ENCODE data around the gene TRPV5.

Gene TRPV5

DNA sequence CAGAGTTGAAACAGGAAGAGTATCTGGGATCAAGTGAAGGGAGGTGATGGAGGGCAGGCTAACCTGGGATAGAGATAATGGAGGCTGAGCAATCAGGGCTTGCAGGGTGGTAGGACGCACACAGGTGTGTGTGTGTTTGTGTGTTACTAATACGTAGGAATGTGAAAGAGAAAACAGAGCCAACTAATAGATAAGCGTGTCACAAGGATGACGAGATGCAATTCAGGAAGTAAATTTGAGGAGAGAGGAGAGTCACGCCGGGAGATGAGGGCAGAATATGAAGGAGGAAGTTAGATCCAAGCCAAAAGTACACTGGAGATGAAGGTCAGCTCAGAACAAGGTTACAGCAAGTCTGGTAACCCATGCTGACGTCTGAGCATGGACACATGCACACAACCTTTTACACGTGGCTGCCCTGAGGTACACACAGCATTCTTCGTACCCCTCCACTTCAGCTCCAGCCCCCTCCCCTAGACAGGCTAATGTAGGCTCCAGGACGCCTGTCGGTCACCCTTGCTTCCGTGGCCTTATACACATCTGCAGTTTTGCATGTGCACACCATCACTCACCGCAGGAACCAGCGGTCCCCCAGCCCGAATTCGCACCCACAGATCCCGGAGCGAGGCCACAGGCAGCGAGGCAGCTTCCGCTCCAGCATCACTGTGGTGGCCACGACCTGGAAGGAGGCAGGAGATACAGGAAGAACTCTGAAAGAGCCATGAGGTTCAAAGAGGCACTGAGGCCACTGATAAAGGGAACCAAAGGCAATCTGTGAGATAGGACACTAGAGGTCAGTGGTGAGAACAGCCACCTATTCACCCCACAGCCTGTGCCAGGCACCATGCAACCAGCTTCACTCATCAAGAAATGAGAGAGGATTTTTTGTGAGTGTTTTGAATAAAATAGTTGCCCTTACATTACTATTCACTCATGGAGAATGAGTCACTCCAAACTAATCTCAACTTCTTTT, 24.3 kb downstream of the TRPV5 start:
- DNase-seq (ENCODE audit: low spot score), result no peak

DNA sequence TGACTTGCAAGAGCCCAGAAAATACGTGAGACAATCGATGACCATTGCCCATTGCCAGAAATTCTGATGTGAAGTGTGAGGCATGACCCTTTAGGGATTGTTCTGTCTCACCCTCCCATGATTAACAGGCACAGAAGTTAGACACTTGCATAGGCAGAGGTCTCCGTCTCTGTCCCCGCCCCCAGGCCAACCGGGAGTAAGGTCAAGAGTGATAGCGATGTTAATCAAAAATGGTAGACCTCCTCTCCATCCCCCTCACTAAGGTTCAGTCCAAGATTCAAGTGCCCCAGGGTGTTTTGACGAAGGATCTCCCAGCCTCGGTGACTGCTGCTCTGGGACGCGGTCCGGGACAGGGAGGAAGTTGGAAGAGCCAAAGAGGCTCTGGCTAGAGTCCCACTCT, 25.3 kb downstream of the TRPV5 start:
- no peak for DNase-seq (ENCODE audit: low spot score)

DNA sequence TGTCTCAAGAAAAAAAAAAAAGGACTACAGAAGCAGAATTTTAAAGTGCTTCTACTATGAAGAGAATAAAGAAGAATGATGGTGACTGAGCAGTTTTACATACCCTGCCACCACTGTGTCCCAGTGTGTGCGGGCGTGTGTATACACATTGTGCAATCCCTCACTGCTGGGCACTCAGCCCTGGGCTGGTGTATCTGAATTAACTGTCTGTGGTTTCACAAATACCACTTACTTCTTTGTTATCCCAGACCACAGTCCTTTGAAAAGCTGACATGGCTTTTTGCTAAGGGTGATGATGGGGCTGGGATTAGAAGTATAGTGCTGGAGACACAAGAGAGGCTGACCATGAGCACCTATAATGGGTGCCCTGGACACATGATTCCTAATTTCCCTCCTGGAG, 26.9 kb downstream of the TRPV5 start:
- DNase-seq (ENCODE audit: low spot score), result no peak

DNA sequence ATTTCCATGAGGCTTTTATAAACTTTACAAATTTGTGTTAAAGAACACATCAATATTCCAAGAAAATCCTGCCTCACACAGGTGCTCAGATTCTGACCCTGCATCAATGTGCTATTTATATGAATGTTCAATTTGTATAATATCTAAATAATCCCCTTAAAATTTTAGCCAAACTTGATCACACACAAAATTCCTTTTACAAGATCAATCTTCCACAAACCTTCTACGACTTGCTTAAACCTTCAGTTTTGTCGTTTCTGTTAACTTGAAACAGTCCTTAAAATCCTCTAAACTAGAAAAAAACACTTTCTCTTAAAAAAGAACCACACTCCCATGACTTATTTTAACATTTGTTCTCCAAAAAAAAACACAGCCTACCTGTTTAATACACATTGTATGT, 27.8 kb downstream of the TRPV5 start:
- DNase-seq (ENCODE audit: low spot score), result no peak

DNA sequence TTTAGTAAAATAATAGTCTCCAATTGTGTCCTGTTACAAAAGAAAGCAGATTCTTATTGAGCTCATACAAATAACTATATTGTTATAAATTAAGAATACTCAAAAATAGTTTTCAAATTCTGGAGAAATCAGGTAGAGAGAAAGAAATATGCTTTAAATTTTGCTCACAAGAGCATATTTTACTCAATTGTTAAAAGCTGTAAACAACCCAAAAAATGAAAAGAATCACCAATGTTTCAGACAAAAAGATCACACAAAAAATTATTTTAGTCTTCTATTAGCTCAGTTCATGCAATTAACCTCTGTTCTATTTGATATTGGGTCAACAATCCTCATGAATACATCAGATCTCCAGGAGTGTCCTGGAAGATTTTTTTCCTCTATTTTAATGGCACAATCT, 29.4 kb downstream of the TRPV5 start:
- DNase-seq (ENCODE audit: low spot score), result no peak

DNA sequence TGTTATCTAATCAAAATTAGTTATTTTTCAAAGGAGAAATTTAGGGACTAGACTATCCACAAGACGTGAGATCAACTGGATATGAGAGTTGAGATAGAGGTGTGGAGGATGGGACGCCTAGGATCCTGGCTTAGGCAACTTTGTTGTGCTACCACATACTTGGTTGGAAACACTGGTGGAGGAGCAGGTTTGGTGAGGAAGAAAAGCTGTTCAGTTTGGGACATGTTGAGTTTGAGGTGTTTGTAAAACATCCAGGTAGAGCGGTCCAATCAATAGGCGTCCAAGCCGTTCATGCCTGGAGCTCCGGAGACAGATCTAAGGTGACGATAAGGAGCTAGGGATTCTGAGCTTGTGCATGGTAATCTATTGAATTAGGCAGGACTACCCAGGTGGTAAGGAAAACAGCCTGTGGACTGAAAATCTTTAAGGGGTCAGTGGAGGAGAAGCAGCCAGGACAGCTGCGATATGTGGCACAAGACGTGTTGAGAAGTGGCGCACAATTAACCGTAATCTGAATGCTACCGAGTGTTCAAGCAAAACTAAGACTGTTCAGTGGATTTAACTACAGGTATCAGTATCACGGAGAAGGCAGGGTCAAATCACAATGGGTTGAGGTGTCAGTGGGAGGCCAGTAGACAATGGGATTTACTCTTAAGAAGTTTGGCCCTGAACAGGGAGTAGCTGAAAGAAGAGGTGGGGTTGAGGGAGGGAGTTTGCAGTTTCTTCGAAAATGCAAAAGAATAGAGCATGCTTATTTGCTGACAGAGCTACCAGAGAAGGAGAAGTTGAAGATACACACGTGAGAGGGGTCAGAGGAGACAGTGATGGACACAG, 31.9 kb downstream of the TRPV5 start:
- no peak for DNase-seq (ENCODE audit: low spot score)

DNA sequence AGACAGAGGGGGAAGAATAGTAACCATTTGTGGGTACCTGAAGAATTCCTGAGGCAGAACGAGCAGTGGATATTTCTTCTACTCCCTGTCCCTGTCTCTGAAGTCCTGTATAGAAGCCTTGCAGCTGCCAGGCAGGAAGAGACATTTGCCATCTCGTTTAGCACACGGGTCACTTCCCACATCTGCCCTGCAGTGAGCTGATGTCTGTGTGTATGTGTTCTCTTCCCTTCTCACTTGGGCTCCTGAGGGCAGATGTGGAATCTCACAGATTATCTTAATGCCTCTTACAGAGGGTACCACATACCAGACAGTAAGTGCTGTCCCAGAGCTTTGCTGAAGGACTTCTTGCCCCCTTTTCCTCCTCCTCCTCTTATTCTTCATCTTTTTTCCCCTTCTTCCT, 33.9 kb downstream of the TRPV5 start:
- no peak for DNase-seq (ENCODE audit: low spot score)

DNA sequence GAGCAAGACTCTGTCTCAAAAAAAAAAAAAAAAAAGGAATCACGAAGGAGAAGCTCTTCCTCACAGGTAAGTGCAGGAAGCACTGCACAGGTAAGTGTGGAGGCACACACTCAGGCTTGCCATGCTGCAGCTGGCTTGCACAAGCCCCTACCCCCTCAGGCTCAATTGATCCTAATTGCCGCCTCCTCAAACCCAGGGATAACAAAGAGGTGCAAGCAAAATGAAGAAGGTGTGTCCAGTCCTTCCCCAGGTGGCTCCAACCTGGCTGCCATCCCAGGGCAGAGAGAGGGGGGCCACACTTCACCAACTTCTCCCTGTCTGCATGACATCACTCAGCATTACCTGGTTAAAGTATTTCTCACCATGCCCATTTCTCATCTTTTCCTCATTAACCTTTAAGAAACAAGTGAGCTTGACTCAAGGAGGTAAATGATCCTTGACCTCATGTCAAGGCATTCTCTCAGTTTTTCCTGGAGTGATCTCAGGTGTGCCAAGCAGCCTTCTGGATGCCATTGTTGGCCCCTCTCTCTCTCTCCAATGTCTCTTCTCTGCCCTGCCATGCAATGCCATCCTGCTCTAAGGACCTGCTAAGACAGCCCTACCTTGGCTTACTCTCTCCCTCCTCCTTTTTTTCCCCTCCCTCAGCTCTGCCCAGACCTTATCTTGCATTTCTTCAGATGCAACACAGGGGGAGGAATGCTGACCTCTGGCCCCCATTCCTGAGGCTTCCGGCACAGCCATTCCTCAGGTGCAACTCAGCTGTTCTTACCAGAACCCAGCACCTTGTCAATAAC, 35.0 kb downstream of the TRPV5 start:
- no peak for DNase-seq (ENCODE audit: low spot score)

DNA sequence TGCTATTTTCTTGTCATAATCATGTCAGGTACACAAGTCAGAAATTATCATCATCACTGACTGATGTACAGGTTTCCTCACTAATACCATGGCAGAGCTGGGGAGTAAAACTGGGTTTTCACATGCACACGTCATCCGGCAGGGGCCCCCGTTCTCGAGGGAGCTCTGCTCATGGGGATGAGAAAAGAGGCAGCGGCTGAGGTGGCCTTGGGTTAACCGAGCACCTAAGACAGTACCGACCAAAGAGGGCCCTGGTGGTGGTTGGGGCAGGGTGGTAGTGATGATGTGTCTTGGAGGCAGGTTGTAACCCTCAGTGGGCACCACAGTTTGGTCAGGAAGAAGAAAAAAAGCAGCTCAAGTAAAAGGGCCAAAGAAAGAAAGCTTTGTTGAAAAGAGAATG, 35.9 kb downstream of the TRPV5 start:
- DNase-seq (ENCODE audit: low spot score), result no peak

DNA sequence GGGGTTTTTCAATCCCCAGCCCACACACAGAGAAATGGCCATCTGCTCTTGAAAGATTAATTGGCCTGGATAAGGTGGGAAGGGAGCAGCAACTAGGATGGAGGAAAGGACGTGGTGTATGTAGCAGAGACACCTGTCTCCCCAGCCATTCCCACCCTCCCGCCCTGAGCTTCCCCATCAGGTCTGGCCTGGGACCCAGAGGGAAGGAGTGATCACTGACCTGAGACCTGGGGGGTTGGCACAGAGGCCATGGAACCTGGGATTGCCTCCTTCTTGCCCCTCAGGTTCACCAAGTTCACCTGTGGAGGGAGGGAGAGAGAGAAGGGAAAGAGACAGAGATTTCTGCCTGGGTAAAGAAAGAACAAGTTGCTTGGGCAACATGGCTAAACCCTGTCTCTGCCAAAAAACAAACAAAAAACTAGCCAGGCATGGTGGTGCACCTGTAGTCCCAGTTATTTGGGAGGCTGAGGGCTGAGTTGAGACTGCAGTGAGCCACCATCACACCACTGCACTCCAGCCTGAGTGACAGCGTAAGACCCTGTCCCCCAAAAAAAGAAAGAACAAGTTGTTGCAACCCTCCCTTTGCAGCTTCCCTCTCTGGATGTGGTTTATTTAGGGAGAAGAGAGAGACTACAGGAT, 36.7 kb downstream of the TRPV5 start:
- DNase-seq (ENCODE audit: low spot score), result no peak

DNA sequence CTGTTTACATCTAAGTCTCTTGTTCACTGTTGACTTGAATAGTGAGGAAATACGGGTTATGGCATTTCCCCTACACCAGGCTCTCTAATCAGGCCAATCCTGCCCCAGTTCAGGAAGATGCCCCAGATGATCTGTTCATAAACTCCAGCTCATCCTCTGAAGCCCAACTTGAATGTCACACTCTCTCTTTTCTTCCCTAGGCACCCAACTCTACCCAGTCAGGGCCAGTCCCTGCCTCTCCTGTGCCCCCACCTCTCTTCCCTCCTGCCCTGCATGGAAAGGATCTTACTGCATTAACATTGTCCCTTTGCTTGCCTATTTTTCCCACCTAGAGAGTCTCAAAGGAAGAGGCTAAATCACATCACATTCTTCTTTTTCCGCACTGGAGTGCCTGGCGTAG, 37.4 kb downstream of the TRPV5 start:
- no peak for DNase-seq (ENCODE audit: low spot score)

DNA sequence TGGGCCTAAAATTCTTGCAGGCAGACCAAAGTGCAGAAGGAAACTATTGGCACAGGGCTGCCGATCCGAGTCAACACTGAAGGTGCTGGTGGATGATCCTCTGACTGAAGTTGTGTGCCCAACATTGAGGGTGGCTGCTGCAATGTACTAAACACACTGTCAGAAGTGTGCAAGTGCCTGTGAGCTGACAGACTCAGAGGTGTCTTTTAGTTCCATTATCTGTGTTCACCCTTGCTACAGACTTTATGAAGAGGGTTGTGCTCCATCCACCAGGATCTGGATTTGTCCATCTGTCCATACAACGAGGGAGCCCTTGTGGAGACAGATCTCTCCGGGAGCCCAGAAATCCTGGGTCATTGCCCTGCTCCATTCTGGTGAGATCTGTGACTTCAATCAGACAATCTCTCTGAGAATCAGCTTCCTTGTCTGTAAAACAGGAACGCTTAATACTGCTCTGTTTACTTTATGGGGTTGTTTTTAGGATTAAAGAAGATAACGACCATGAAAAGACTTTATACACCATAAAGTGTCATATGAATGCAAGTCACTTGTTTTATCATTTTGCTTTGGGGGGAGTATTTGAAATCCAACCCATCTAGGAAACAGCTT, 38.5 kb downstream of the TRPV5 start:
- no peak for DNase-seq (ENCODE audit: low spot score)

DNA sequence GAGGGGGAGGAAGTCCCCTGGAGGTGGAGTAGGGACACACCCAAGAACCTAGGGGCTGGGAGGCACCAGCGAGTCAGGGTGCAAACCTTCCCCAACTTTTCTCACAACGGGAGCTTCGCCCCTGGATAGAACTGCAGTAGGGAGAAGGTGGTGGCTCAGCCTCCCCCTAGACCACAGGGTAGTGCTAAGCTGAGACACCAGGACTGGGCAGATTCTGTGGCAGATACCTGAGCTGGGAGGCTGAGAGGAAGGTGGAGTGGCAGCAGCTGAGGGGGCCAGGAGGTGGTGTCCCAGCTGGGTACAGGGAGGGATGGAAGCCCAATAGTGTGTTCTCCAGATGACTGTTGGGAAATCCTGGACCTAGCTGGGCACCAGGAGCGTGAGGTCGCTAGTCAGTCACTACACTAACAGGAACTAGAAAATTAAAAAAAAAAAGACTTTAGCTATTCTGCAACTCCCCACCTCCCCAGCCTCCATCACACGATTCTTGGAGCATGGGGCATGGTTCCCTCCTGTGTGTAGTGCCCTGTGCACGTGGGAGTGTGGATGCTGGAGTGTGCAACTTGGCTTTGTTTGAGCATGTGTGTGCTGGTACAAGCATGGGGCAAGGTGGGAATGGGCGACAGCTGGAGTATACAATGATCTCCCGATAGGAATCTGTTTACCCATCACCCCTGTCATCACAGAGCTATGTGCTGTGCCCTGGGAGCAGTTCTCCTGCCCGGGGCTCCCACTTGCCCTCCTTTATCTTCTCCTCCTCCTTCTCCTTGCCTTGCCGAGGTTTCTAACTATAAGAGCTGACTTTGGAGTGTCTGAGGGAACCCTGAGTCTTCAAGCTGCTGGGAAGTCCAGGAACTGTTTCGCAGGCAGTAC, 39.2 kb downstream of the TRPV5 start:
- DNase-seq (ENCODE audit: low spot score), result no peak

DNA sequence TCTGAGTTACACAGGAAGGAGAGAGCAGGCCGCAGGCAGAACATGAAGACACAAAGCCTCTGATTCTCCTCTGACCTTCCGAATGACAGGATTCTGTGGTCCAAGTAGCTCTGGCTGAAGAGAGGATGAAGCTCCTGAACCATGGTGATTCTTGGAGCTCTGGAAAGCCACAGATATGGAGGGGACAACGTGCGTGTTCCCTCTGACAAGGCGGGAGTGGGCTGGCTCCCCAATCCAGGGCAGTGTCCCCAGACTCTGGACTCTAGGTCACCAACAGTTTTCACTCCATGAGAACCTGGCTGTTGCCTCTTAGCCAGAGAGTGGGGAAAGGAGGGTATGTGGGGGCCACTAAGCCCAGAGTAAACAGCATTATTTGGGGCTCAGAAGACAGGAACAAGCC, 40.6 kb downstream of the TRPV5 start:
- no peak for DNase-seq (ENCODE audit: low spot score)

DNA sequence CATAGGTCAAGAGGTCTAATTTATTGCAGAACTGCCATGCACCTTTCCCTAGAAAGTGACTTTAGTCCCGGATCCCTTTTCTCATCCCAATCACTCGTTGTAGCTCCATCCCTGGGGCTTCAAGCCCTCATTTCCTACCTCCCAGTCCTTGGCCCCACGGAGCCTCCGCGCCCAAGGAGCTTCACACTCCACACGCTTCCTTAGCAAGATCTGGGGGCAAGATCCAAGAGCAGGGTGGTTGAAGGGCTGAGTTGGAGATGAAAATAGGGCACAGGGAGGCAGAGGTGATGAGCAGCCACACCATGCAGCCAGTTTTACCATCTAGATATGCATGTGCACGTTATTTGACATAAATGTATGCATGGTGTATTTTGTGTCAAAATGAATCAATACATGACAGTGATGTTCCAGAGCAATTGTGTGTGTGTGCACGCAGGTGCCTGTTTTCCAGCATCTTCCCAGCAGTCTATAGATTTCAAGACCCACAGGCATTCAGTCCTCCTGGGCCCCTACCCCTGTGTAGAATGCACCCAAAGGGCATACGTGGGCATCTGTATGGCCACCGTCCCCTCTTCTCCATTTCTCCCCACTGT, 42.0 kb downstream of the TRPV5 start:
- no peak for DNase-seq (ENCODE audit: low spot score)

DNA sequence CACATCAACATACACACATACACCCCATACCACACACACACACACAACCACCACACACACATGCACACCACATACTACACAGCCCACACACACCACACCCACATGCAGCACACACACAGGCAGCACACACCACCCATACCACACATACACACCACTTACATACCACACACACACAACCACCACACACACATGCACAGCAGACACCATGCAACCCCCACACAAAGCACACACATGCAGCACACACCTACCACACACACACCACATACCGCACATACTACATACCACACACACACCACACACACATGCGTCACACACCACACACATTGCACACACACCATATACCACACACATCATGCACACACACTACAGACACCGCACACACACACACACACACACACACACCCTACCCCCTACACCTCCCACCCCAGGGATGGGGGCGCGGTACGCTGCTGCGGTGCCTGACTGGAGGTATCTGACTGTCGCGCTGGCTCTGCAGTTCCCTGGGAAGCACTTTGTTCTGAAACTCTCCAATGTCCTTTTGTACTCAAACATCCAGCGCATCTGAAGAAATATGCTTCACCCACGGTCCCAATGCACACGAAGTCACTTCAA, 42.6 kb downstream of the TRPV5 start:
- DNase-seq (ENCODE audit: low spot score), result no peak

DNA sequence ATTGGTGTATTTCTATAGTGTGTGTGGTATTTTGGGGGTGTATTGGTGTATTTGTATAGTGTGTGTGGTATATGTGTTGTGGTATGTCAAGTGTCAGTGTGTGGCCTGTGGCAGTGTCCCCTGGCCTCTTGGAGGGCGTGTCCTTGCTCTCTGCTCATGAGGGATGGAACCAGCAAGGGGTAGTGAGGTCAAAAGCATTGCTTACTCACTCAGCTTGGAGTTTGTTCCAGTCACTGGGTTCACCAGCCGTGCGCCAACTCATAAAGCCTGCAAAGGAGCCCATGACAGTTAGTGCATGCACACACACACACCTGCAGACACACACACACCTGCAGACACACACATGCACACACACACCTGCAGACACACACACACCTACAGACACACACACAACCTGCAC, 43.7 kb downstream of the TRPV5 start:
- DNase-seq (ENCODE audit: low spot score), result no peak

DNA sequence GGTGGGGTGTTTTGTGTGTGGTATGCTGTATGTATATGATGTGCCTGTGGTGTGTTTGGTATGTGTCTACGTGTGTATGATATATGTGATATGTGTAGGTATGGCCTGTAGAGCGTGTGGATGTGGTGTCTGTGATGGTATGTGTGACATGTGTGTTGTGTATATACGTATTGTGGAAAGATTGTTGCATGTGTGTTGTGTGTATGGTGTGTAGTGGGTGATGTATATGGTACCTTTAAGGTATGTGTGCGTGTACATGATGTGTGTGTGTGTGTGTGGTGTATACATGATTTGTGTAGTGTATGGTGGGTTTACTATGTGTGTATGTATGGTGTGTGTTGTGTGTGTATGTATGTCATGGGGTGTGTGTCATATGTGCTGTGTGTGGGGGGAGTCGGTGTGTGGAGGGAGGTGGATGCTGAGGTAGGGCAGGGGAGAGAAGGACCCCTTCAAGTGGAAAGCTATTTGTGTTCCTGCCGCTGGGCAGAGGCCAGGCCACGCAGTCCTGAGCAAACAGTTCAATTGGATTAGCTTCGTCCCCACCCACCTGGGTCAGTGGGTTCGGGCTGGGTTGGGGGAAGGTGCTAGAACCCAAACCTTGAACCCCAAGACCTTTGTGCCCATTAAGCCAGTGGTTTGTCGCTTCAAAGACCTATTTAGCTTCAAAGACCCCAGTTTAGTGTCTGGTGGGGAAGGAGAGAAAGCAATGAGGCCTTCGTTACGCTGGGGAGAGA, 46.1 kb downstream of the TRPV5 start:
- no peak for DNase-seq (ENCODE audit: low spot score)

DNA sequence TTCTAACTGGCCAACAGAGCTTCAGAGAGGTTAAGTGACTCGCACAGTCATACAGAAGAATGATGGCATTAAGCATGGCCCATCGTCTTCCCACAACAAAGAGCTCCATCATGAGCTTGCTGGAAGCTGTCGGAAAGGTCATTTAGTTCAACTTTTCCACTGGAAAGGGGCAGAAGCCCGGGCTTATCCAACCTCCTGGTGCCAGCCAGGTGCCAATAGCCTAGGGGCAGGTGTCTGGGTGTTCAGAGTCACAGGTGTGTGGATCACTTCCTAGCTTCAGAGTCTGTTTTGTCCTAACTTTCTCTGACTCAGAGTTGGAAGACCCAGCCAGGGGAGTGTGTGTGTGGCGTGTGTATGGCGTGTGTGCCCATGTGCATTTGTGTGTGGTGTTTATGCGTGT, 46.7 kb downstream of the TRPV5 start:
- DNase-seq (ENCODE audit: low spot score), result no peak
